IPS-18a (cell line): ENCODE results near the gene DEFB113.

Experiments used
- H3K27ac ChIP-seq: one replicate; pipeline ENCODE4 v1.5.1; 2013; ENCODE audit warnings: low read length
- H3K27me3 ChIP-seq: one replicate; pipeline ENCODE4 v1.6.1; 2013; ENCODE audit warnings: mild to moderate bottlenecking, low read length; ENCODE audit not compliant: control insufficient read depth, insufficient read depth
- H3K36me3 ChIP-seq: one replicate; pipeline ENCODE4 v1.6.1; 2013; ENCODE audit warnings: low read depth, low read length; ENCODE audit not compliant: control insufficient read depth
- H3K4me1 ChIP-seq: one replicate; pipeline ENCODE4 v1.6.1; 2013; ENCODE audit warnings: low read depth, low read length; ENCODE audit not compliant: control insufficient read depth
- H3K4me3 ChIP-seq: one replicate; pipeline ENCODE4 v1.5.1; 2013; ENCODE audit warnings: low read length
- H3K9ac ChIP-seq: one replicate; pipeline ENCODE4 v1.6.1; 2013; ENCODE audit warnings: mild to moderate bottlenecking, low read length, moderate library complexity
- H3K9me3 ChIP-seq: one replicate; pipeline ENCODE4 v1.6.1; 2013; ENCODE audit warnings: low read depth, low read length; ENCODE audit not compliant: control insufficient read depth

DEFB113 gene

GRCh38 chr6:49935387-49935786, 34.0 kb downstream of the DEFB113 start:
- Histone ChIP-seq H3K27ac (no peak overlapping the region), H3K36me3 (no peaks in the 10 kb centered on the region), H3K27me3 (no peaks in the 10 kb centered on the region), H3K4me3 (no peak overlapping the region), H3K9me3 (no peaks in the 10 kb centered on the region), H3K4me1 (no peaks in the 10 kb centered on the region), H3K9ac (no peak overlapping the region)

DNA sequence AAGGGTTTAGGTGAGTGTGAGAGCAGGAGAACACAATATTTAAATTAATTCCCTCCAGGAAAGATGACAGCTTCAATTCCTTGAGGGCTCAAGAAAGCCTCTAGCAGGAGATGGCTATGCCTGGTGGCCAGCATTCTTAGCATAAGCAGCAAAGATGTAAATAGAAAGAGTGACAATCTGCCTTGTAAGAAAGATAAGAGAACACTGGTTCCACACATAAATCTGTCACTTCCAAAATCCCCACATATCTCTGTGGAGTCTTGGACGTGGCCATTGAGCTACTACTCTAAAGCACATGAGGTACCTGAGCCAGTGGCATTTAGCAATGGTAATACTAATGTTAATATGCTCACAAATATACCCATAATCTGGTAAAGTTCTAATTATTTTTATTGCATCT, 34.7 kb downstream of the DEFB113 start:
- H3K36me3 ChIP-seq, result no peaks in the 10 kb centered on the region
- H3K9me3 ChIP-seq, result no peaks in the 10 kb centered on the region
- H3K9ac ChIP-seq, result no peak overlapping the region
- H3K27me3 ChIP-seq, result no peaks in the 10 kb centered on the region
- no peak overlapping the region for H3K4me3 ChIP-seq
- no peaks in the 10 kb centered on the region for H3K4me1 ChIP-seq
- H3K27ac ChIP-seq, result no peak overlapping the region

DNA sequence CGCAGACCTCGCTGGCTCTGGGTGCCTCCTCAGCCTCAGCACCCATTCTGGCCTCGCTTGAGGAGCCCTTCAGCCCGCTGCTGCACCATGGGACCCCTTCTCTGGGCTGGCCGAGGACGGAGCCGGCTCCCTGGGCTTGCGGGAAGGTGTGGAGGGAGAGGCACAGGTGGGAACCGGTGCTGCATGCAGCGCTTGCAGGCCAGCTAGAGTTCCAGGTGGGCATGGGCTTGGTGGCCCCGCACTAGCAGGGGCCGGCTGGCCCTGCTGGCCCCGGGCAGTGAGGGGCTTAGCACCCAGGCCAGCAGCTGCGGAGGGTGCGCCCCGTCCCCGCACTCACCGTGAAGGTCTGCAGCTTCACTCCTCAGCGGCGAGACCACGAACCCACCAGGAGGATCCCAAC, 35.9 kb downstream of the DEFB113 start:
- H3K27ac ChIP-seq, result no peak overlapping the region
- H3K9me3 ChIP-seq, result no peaks in the 10 kb centered on the region
- H3K4me3 ChIP-seq, result no peak overlapping the region
- no peak overlapping the region for H3K9ac ChIP-seq
- H3K27me3 ChIP-seq, result no peaks in the 10 kb centered on the region
- no peaks in the 10 kb centered on the region for H3K4me1 ChIP-seq
- H3K36me3 ChIP-seq, result no peaks in the 10 kb centered on the region

DNA sequence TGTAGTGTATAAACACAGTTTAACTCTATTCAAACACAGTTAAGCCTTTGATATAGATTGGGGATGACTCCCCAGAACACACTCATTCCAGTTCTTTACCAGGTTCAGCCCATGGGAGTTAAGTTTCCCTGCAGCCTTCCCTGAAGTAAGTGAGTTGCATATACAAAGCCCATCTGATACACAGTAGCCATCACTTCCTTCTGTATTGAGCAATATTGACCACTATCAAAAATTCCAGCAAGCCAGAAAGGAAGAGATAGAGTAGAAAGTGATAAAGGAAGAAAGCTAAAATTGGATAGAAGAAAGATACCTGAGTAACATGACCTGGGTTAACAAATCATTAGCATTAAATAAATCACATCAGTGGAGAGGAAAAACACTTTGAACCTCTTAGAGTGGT, 40.1 kb downstream of the DEFB113 start:
- Histone ChIP-seq H3K9me3 (no peaks in the 10 kb centered on the region), H3K27me3 (no peaks in the 10 kb centered on the region), H3K36me3 (no peaks in the 10 kb centered on the region), H3K9ac (no peak overlapping the region), H3K4me3 (no peak overlapping the region), H3K4me1 (no peaks in the 10 kb centered on the region), H3K27ac (no peak overlapping the region)

DNA sequence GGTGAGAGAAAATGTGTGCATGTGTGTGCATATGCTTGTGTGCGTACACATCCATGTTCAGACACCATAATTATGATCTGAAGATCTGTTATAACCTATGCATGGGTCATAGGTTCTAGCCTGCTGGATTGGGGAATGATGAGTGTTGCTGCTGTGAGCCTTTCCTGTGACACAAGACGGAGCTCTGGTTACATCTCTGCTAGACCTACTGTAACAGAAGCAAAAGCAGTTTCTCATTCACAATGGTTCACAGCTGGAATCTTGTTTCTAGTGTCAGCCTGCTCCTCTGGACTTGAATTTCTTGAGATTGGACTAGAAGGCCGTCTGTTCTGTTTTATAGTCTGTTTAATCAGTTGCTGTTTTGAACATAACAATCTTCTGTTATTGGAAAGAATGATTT, 45.6 kb downstream of the DEFB113 start:
- H3K9ac ChIP-seq, result no peak overlapping the region
- no peaks in the 10 kb centered on the region for H3K36me3 ChIP-seq
- peaks cover 6% of the 10 kb centered on the region for H3K4me1 ChIP-seq
- H3K4me3 ChIP-seq, result no peak overlapping the region
- H3K27ac ChIP-seq, result no peak overlapping the region
- H3K27me3 ChIP-seq, result no peaks in the 10 kb centered on the region
- no peaks in the 10 kb centered on the region for H3K9me3 ChIP-seq

DNA sequence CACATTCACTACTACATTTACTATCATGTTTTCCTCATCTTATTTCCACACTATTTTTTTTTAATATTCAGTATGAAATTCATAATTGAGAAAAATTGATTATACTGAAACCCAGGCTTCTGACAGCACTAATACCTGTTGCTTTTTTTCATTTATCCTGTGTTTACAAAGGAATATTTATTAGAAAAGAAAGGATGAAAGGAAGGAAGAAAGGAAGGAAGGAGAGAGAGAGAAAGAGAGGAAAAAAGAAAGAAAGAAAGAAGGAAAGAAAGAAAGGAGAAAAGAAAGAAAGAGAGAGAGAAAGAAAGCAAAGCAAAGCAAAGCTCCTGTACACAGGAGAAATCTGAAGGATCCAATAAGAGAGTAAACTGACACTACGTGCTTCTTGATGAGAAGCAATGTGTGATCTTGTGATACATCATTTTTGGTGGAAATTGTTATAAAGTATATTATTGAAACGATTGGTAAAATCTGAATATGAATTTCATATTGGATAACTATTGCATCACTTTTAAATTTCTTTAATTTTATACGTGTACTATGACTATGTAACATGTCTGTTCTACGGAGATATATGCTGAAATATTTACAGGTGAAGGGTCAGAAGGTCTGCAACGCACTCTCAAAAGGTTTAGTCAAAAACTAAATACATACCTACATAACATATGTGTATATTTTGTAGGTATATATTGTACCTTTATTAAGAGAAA, 49.3 kb downstream of the DEFB113 start:
- peaks cover 19% of the 10 kb centered on the region for H3K4me1 ChIP-seq
- no peaks in the 10 kb centered on the region for H3K27me3 ChIP-seq
- H3K4me3 ChIP-seq, result no peak overlapping the region
- H3K27ac ChIP-seq, result no peak overlapping the region
- H3K36me3 ChIP-seq, result no peaks in the 10 kb centered on the region
- no peak overlapping the region for H3K9ac ChIP-seq
- no peaks in the 10 kb centered on the region for H3K9me3 ChIP-seq

- Histone ChIP-seq H3K27ac (no peak overlapping the region), H3K9me3 (no peaks in the 10 kb centered on the region), H3K9ac (no peak overlapping the region), H3K36me3 (no peaks in the 10 kb centered on the region), H3K4me3 (no peak overlapping the region), H3K4me1 (peaks cover 20% of the 10 kb centered on the region), H3K27me3 (no peaks in the 10 kb centered on the region)
These were observed 50.2 kb downstream of the DEFB113 start for GRCh38 chr6:49919261-49919660.

DNA sequence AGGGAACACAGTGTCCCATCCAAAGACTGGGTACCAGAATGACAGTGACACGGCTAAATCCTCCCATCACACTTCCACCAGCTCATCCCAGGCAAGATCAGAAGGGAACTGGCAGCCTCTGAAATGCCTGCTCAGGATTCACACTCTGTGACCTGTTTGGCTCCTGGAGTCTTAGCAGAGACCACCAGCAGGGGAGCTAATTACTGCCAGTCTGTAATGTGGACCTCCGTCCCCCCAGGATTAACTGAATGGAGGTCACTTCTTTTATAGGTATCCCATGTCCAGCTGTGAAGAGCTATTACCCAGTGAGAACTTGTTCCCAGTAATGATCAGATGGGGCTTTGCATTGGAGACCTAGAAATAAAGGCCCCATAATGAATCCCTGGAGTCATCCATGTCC, 50.6 kb downstream of the DEFB113 start:
- no peaks in the 10 kb centered on the region for H3K36me3 ChIP-seq
- no peak overlapping the region for H3K9ac ChIP-seq
- H3K9me3 ChIP-seq, result no peaks in the 10 kb centered on the region
- H3K4me3 ChIP-seq, result no peak overlapping the region
- H3K27ac ChIP-seq, result no peak overlapping the region
- H3K4me1 ChIP-seq, result peaks cover 25% of the 10 kb centered on the region
- H3K27me3 ChIP-seq, result no peaks in the 10 kb centered on the region
